NCI-H1048 (cell line): Measurements from ENCODE around the gene UCK2.

Source experiments
- DNase-seq: peaks from one replicate; lab custom pipeline; 2025; lab: John Stamatoyannopoulos, UW

The UCK2 gene

DNA sequence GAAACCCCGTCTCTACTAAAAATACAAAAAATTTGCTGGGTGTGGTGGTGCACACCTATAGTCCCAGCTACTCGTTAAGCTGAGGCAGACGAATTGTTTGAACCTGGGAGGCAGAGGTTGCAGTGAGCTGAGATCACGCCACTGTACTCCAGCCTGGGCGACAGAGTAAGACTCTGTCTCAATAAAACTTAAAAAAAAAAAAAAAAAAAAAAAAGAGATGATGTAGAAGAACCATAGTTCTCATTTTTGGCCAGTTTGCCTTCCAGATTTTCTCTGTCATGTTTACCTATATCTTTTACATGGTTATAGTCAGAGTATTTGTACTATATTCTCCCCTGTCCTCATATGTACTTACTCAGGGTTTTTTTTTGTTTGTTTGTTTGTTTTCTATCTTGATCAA, 53.6 kb downstream of the UCK2 start:
- no peak for DNase-seq

DNA sequence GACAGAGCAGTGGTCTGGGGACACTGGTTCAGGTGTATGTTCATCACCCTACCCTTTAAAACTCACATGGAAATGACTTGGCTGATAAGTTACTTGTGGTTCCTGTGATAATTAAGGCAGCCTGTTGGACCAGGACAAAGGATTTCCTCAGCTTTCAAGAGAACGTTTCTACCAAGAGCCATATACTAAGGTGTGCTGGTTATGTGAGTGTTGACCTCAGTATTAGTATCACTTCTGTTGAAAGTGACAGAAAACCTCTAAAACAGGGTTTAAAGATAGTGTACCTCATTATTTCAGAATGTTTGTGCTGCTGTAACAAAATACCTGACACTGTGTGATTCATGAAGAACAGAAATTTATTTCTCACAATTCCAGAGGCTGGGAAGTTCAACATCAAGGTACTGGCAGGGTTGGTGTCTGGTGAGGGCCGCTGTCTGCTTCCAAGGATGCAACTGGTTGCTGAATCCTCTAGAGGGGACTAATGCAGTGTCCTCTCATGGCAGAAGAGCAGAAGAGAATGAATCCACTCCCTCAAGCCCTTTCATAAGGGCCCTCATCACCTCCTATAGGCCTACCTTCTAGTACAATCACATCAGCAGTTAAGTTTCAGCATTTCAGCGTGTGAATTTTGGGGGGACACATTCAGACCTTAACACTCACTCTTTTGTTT, 54.9 kb downstream of the UCK2 start:
- DNase-seq = no peak

DNA sequence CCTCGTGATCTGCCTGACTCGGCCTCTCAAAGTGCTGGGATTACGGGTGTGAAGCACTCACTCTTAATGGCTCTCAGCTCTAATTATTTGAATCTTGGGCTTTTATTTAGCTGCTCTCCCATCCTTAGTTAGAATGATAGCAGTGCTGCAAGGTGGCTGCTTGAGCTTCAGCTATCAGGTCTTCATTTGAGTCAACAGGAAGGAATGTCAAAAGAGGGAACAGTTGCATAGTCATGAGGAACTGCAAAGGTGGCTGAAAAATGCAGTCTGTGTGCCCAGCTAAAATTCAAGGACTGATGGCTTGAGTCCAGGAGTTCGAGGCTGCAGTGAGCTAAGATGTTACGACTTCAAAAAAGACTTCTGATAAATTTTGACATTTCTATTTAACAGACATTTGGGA, 55.6 kb downstream of the UCK2 start:
- DNase-seq = no peak

DNA sequence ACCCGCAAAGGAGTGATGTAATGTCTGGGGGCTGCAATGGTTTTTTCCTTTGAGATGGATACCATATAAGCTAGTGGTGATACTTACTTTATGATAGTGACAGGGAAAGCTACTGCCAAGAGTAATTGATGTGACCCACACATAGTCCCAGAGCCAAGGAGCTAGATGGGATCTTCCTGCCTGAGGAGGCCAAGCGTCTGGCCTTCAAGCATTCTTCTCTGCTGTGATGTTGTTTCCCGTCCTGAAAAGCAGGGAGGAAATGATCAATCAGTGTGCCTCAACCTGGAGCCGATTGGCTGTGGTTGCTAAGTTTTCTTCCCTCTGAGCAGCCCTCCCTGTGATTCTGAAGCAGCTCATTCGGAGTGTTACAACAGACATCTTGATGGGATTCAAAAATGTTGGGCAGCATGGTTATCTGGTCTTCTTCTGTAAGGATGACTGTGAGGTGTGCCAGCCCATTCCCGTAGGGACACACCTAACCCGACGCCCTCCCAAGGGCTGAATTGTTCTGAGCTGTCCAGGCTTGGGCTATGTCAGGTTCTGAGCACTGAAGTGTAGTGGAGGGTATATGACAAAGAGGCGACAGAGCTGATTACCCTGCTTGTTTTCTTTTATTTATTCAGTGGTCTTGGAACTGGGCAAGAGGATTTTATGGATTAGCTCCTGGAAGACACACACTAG, 56.7 kb downstream of the UCK2 start:
- DNase-seq = no peak

DNA sequence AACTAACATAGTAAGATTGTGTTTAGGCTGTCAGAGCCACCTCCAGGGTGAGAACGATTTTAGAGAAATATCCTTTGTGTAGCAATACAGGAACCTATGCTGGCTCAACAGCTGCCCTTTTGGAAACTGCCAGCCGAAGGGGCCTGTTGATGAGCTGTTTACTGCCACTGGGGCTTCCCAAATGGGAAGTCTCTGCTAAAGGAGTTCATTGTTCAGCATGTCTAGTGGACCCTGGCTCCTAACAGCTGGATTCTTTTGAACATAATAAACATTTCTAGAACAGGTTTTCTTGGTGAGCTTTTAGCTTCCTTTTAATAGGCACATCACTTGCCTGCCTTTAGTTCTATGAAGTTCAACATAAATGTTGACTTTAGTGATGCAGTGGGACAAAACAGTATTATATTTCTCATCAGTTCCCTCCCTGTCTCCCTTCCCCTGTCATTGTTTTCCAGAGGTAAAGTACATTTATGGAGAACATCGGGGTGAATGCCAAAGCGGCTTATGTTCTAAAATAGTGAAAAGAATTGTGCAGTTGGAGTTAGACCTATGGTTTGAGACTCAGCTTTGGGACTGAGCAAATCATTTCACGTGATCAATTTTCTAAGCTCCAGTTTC, 57.4 kb downstream of the UCK2 start:
- DNase-seq = no peak

DNA sequence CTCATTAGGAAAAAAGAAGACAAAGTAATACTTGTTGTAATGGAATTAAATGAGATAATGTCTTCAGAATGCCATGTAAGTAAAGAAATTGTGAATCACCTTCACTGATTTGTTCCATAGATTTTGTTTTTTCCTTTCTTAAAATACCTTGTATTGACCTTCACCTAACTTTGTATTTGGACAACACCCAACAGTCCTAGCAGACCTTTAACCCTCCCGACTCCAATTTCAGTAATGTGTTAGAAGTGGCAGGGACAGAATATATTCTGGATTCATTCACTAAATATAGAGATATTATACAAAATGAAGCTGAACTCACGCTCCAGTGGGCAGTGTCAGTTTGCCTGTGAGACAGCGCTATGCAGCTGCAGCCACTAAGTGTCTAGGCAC, 57.9 kb downstream of the UCK2 start:
- no peak for DNase-seq

DNA sequence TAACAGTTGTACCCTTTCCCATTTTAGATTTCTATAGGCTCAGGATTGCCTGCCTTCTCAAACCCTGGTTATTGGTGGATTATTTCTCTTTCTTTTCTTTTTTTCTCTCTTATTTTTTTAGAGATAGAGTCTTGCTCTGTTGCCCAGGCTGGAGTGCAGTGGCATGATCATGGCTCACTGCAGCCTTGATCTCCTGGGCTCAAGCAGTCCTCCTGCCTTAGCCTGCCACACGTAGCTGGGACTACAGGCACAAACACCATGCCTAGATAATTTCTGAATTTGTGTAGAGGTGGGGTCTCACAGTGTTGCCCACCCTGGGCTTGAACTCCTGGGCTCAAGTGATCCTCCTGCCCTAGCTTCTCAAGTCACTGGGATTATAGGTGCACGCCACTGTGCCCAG, 58.8 kb downstream of the UCK2 start:
- DNase-seq = no peak

DNA sequence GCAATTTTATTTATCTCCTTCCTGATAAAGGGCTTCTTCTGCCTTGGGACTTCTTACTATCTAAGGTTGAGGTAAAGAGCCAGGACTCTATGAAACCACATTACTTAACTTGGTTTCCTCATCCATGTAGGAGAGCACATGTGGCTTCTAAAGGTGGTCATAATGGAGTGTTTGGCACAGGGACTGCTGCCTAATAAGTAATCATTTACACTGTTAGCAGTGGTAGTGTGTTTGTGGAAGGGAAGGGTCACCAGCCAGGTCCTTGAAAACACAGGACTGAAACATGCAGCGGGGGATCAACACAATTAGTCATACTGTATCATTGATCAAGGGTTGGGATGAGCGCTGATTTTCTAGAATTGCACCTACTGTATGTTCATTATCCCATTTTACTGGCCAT, 59.6 kb downstream of the UCK2 start:
- no peak for DNase-seq

DNA sequence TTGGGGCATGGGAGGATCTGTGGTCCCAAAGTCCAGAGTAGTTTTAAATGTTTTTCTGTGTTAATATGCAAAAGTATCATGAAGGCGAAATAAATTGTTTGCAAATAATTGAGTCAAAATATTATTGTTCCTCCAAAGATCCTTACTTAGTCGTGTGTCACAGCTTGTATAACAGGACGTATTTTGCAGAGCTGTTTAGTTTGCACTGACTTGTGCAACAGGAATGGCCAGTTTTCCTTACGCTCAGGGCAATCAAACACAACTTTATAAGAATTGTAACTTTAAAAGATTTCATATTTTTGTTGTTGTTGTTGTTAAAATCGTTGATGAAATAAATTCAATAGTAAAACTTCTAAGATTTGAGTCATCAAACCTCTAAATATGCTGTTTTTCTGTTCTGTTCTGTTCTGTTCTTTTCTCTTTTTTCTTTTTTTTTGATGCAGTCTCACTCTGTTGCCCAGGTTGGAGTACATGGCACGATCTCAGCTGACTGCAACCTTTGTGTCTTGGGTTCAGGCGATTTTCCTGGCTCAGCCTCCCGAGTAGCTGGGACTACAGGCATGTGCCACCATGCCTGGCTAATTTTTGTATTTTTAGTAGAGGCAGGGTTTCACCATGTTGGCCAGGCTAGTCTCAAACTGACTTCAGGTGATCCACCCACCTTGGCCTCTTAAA, 60.6 kb downstream of the UCK2 start:
- no peak for DNase-seq

DNA sequence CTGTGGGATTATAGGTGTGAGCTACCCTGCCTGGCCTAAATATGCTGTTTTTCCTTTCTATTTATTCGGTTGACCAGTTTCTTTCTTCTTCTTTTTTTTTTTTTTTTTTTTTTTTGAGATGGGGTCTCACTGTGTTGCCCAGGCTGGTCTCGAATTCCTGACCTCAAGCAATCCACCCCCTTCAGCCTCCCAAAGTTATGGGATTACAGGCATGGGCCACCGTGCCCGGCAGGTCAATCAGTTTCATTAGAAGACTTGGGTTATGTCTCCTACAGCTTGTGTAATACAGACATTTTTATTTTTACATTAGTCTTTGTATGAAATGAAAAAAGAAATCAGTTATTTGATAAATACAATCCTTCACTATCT, 61.1 kb downstream of the UCK2 start:
- no peak for DNase-seq

DNA sequence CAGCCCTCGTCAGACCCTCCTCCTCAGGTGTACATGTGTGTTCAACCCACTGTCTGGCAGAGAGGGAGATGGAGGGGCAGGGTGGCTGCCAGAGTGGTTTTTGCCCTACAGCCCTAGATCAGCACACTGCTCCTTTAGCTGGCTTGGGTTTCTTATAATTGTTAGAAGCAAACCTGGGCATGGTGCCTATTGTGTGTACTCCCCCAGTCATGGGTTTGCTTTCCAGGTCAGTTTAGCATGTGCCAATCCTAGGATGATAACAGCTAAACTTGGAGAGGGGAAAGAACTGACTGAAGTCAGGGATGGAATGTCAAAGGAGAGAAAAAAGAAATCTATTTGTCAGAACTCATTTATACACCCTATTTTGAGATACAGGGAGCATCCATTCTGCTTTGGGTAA, 63.3 kb downstream of the UCK2 start:
- no peak for DNase-seq

DNA sequence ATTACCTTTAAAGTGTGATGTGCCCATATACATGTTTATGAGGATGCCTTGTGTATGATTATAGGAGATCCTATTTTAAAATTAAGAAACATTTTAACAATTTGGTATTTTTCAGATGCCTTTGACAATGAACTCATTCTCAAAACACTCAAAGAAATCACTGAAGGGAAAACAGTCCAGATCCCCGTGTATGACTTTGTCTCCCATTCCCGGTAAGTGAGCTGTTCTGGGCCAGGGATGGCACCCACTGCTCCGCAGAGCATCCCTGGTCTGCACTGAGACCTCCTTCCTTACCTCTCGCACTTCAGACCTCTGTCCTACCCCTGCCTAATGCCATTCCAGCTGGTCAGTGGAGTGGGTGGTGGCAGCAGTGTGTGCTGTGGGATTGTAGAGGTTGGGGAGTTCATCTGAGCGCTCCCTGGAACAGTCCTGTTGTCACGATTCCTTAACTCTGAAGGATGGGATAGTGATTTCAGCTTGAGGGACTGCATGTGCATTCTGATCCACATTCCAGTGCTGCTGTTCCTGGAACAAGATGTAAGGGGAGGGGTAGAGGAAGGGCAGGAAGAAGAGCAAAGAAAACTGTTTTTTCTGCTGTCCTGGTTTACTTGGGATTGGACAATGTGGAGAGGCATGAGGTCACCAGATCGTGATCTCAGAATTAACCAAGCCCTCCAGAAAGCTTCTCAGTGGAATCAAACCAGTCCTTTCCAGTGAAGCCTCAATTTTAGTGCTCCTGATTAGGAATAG, 63.9 kb downstream of the UCK2 start:
- no peak for DNase-seq

DNA sequence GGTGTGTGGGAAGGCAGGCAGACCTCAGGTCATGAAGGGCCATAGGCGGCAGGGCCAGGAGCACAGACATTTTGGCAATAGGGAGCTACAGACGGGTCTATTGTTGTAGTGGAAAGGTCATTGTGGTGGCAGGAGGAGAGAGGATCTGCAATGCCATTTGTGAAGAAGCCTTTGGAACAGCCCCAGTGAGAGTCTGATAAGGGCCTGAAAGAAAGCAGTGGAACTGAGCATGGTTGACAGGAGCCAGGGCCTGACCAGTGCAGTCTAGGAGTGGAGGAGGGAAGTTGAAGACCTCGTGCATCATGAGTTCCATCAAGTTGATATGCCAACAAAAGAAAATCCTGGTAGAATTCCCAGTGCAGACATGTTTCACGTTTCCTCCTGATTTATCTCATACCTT, 65.5 kb downstream of the UCK2 start:
- DNase-seq = no peak

DNA sequence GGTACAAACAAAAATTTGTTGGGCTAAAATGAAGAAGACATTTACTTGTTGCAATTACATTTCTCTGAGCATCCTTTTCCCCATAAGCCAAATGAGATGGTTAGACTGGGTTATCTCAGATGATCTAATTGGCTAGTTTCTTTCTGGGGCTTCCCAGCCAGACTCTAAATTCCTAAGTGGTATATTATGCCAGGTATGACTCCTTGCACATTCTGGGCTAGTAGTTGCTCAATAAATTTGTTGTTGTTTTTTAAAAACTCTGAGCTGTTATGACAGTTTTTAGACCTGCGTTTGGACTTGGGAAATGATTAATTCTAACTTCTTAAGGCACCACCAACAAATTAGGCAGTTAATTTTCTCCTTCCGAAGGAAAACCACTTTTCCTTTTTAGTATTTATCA, 66.1 kb downstream of the UCK2 start:
- DNase-seq = no peak

DNA sequence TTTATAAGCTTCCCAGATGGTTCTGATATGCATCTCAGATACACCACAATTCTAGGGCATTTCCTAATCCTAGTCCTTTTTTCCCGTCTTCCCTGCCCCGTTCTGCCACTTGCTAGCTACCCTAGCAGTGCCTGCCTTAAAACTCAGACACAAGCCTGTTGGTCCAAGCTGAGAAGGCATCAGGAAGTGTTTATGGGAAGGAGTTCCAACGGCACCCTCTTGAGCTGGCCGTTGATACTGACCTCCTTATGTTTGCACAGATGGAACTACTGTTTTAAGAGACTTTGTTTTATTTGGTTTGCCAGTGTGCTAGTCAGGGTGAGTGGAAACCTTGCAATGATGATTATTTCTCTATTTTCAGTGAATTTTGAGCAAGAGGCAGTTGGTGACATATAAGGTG, 67.2 kb downstream of the UCK2 start:
- DNase-seq = no peak

DNA sequence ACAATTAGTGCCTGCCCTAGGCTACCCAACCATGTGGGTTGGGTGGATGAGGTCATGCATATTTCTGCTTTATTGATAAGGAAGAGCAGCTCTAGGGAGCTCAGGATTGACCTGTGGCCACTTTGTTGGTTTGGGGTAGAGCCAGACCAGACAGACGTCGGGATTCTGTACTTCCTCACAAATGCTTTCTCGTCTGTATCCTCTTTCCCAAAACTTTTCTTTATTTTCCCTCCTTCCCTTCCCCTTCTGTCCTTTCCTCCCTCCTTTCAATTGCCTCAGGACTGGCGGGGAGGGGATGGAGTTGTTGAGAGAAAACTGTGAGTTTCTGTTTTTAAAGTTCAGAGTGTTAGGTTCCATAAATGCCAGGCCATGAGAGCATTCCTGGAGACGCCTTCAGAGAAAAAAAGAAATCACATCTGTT, 68.0 kb downstream of the UCK2 start:
- no peak for DNase-seq

DNA sequence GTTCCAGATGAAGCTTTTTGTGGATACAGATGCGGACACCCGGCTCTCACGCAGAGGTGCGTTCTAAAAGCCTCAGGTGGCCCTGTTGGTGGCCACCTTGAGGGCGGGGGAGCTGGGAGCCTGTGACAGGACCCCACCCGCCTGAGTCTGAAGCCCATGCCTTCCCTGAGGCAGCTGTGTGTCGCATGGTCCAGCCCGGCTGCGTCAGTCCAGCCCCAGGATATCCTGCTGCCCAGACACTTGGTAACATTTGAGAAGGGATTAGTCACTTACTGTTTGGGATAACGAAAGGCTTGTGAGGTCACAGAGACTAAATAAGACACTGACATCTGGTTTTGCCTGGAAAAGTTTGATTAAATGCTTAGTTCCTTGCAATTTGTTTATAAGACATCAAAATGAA, 68.9 kb downstream of the UCK2 start:
- no peak for DNase-seq

DNA sequence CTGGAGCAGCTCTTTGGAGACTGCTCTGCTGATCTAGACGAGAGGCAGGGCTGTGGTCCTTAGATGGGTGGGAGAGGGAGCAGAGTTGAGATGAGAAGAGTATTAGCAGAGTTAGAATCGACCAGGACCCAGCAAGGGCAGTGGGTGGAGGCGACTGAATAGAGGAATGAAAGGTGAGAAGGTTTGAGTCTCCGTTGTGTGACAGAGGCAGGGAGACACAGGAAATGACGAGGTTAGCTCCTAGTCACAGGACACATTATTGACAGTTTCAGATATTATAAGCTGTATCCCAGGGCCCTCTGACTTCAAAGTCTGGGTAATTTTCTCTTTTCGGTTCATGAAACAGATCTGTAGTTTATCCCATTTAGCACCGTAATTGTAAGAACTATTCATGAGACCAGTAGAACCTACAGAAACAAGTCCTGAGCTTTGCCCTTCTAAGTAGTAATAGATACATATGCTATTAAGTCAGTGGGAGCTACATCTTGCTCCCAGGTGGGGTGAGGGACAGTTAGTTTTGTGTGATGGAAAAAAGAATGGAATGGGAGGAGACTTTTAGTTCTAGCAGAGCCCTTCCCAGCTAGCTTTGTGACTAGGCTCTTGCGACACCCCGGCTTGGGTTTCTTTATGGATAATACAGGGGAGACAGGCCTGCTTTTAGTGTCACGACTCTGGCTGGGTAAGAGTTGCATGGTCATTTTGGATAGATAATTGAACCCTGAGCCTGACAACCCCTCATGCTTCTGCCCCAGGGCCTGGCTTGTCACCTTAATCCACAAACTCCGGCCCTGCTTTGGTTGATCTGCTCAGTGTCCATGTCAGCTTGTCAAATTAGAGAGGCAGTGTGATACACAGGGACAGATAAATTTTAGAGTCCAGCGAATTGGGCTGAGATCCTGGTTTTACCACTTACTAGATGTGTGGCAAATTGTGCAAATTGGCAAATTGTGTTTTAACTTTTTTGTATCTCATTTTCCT, 70.2 kb downstream of the UCK2 start:
- DNase-seq = no peak

DNA sequence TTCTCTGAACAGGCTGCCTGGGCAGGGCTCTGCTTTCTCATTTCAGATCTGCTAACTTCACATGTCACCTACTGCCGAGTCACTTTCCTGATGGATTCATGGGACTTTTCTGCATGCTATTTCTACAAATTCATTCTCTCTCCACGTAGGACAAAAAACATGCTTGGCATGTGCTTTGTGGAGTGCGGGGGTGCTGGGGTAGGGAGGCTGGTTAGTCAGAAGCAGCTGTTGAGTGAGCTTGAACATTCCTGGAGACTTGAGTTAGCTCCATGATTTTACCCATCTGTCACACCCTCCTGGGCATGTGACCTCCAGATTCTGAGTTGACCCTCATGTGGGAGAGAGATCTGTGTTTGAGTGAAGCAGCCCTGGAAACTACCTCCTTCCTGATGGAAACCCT, 71.4 kb downstream of the UCK2 start:
- DNase-seq = no peak

DNA sequence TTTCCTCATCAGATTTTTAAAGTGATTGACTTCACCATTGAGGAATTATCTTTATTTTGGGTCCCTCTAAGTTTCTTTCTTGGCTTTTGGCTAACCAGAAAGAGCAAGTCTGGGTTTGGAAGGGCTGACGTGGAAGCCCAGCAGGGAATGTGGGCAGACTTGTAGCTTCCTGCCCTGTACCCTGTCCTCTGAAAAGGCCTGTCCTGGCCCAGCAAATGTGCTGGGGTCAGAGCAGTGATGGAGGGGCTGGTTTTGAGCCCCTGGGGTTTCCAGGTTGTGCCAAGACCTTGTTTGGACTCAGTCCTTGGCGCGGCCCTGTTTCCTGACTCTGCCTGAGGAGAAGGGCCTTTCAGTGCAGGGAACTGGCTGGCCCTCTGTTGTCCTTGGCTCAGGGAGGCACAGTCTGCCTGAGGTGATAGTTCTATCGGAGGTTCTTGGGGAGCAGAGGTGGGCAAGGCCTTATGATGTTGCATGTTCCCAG, 72.1 kb downstream of the UCK2 start:
- DNase-seq = no peak
